T-helper 2 cell treated with Interferon-gamma antibody and Interleukin-4, amounts not matched to agents 5 μg/mL and 100 μg/mL, for 36 hours (primary cell): ENCODE data around the gene DIP2C.
"Not testable (repeated sequence)": the region's sequence is repeated elsewhere in the genome, so short reads cannot be mapped to it uniquely, and the experiment has no call there.

Experiments
- DNase-seq: peaks from one replicate; pipeline ENCODE4 v3.0.0; 2021; ENCODE audit warnings: low spot score
- H3K27ac Mint-ChIP-seq: one replicate; pipeline ENCODE4 v1.8.0; 2021; ENCODE audit warnings: mild to moderate bottlenecking, mixed read lengths
- H3K27me3 Mint-ChIP-seq: one replicate; pipeline ENCODE4 v1.8.0; 2021; ENCODE audit warnings: low read depth, mixed read lengths
- H3K36me3 Mint-ChIP-seq: one replicate; pipeline ENCODE4 v1.8.0; 2021; ENCODE audit warnings: low read depth, mixed read lengths
- H3K4me1 Mint-ChIP-seq: one replicate; pipeline ENCODE4 v1.8.0; 2021; ENCODE audit warnings: low read depth, mixed read lengths
- H3K4me3 Mint-ChIP-seq: one replicate; pipeline ENCODE4 v1.8.0; 2022; ENCODE audit warnings: mild to moderate bottlenecking, moderate library complexity, mixed read lengths
- H3K9me3 Mint-ChIP-seq: one replicate; pipeline ENCODE4 v1.8.0; 2021; ENCODE audit warnings: mixed read lengths

Gene DIP2C

DNA sequence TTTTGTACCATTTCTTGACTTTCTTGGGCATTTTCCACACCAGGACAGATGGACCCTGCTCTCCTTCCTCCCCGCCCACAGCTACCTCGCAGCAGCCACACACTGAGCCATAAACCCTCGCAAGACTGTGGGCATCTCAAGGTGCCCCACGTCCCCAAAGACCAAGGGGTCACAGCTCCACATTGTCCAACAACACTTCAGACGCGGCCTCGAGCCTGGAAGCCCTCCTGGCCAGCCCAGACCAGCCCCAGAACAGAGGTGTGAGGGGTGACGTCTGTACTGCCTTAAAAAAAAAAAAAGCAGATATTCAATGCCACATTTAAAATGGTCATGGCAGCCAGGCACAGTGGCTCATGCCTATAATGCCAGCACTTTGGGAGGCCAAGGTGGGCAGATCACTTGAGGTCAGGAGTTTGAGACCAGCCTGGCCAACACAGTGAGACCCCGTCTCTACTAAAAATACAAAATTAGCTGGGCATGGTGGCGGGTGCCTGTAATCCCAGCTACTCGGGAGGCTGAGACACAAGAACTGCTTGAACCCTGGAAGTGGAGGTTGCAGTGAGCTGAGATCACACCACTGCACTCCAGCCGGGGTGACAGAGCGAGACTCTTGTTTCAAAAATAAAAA is 36.5 kb downstream of the DIP2C start:
- H3K36me3 Mint-ChIP-seq, H3K27ac Mint-ChIP-seq, H3K4me3 Mint-ChIP-seq, H3K27me3 Mint-ChIP-seq, DNase-seq, H3K9me3 Mint-ChIP-seq, H3K4me1 Mint-ChIP-seq: not testable (repeated sequence)

DNA sequence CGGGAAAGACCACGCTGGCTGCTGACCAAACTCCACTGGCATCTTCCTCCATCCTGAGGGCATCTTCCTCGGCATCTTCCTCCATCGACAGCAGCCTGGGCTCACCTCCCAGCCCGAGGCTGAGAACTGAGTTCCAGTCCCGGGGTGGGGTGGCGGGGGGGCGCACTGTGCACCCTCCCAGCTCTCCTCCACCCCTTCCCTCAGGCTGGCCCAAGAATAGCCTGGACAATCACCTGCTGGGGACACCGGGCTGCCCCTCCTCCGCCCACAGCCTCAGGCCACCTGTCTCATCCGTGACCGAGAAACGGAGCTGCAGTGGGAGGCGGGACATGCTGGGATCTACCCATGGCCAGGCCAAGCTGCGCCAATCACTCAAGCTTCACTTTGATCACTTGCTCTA is 37.2 kb downstream of the DIP2C start:
- H3K36me3 Mint-ChIP-seq: no peaks in the 10 kb centered on the region
- H3K4me1 Mint-ChIP-seq: no peaks in the 10 kb centered on the region
- no peaks in the 10 kb centered on the region for H3K9me3 Mint-ChIP-seq
- H3K27ac Mint-ChIP-seq: no peak overlapping the region
- H3K4me3 Mint-ChIP-seq: no peak overlapping the region
- no peak for DNase-seq
- no peaks in the 10 kb centered on the region for H3K27me3 Mint-ChIP-seq

DNA sequence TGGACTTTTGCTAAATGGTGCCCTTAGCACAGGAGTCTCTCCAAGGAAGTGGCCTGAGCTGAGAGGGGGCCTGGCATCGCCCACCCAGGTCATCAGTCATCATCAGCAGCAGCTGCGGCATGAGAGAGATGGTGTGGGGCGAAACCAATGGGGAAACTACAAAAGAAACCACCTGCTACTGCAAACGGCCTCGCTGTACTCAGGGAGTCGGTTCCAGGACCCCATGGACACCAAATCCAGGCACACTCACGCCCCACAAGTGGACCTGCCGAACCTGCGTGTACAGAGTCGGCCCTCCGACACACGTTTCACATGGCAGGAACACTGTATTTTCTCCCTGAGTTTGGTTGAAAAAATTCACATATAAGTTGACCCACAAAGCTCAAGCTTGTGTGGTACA is 37.8 kb downstream of the DIP2C start:
- Mint-ChIP-seq H3K4me3 (no peak overlapping the region), H3K36me3 (no peaks in the 10 kb centered on the region), H3K4me1 (no peaks in the 10 kb centered on the region), H3K9me3 (no peaks in the 10 kb centered on the region), H3K27me3 (no peaks in the 10 kb centered on the region), H3K27ac (no peak overlapping the region)
- DNase-seq: no peak

DNA sequence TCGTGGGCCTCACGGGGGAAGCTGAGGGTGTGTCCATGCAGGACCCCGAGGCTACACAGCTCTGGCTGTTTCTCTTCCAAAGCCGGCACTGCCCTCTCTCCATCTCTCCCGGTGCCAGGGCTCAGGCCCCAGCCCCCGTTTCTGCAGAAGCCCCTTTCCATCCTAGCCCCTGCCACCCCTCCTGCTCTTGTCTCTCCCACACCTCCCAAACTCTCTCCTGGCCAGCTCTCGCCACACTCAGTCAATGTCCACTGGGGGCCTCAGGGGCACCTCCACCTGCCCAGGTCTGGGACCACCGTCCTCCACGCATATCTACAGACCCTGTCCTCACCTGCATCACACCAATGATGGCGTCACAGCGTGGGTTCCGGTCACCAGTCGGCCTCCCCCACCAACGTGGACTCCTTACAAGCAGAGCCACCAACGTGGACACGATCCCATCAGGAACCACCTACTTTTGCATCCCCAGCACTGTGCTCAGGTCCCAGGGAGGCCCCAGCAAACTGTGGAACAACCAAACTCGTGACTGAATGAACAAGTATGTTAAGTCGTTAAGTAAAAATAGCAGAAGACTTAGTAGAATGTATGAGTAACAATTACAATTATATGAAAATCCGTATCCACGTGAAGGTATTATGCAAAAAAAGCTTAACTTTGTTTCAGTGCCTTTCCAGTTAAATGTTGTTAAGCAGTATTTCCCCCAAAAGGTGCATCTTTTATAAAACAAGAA is 38.4 kb downstream of the DIP2C start:
- H3K27ac Mint-ChIP-seq: no peak overlapping the region
- H3K4me1 Mint-ChIP-seq: no peaks in the 10 kb centered on the region
- no peaks in the 10 kb centered on the region for H3K9me3 Mint-ChIP-seq
- no peaks in the 10 kb centered on the region for H3K36me3 Mint-ChIP-seq
- H3K4me3 Mint-ChIP-seq: no peak overlapping the region
- H3K27me3 Mint-ChIP-seq: no peaks in the 10 kb centered on the region
- DNase-seq: no peak

DNA sequence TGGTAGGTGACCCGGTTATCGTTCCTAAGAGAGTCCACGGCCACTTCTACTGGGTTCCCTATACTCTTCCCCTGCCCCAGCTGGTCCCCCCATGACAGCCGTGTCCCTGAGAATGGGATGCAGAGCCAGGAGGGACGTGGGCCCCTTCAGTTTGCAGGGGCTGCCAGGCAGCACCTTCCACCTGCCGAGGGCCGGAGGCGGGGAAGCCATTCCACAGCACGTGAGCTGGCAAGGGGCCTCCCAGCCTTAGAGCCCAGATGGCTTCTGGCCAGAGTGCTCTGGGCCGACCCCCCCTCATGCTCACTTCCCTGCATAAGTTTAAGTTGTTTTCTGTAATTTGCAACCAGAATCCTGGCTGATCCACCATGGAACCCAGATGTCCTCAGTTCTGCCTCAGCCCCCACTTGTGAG is 39.0 kb downstream of the DIP2C start:
- no peak overlapping the region for H3K27ac Mint-ChIP-seq
- H3K36me3 Mint-ChIP-seq: no peaks in the 10 kb centered on the region
- no peaks in the 10 kb centered on the region for H3K27me3 Mint-ChIP-seq
- H3K4me3 Mint-ChIP-seq: no peak overlapping the region
- no peak for DNase-seq
- H3K9me3 Mint-ChIP-seq: no peaks in the 10 kb centered on the region
- no peaks in the 10 kb centered on the region for H3K4me1 Mint-ChIP-seq

DNA sequence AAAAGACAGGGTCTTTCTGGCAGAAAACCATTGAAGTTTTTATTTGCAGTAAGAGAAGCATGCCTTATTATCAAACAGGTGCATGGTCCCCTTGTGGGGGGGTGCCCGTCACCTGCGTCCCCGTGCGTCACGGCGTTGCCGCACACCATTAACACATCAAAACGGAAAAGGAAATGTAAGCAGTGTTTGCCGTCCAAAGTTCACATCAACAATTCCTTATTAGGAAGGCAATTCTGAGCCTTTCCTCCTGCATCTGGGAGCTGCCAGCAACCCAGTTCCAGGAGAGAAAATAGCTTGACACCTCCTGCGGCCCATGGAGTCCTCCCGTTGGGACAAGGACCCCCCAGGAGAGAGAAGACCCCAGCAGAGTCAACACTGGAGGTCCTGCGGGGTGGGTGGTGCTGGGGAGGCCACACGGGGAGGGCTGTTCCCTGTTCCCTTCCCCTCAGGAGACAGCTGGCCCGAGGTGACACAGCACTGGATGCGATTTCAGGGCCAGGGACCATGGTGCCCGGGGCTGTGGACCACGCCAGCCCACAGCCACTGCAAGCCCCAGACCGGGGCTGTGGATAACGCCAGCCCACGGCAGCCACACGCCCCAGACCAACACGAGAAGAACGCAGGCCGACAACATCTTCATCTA is 39.5 kb downstream of the DIP2C start:
- no peaks in the 10 kb centered on the region for H3K4me1 Mint-ChIP-seq
- DNase-seq: no peak
- no peak overlapping the region for H3K4me3 Mint-ChIP-seq
- no peak overlapping the region for H3K27ac Mint-ChIP-seq
- H3K27me3 Mint-ChIP-seq: no peaks in the 10 kb centered on the region
- no peaks in the 10 kb centered on the region for H3K36me3 Mint-ChIP-seq
- H3K9me3 Mint-ChIP-seq: no peaks in the 10 kb centered on the region

DNA sequence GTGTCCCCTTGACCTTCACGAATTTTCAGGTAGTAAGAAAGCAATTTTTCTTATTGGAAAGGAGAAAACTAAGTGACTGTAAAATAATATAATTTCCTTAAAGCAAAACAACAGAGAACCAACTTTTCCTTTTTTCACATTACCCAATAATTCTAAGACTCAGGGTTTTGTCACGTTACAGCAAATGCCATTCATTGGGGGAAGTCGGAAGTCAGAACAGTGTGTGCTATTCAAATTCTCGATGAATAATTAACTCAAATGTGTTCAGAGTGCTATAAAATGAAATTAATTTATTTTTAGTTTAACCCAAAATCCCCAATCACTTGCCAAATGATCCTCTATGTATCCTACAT is 40.0 kb downstream of the DIP2C start:
- H3K4me1 Mint-ChIP-seq: no peaks in the 10 kb centered on the region
- no peak overlapping the region for H3K4me3 Mint-ChIP-seq
- H3K9me3 Mint-ChIP-seq: no peaks in the 10 kb centered on the region
- no peaks in the 10 kb centered on the region for H3K27me3 Mint-ChIP-seq
- no peaks in the 10 kb centered on the region for H3K36me3 Mint-ChIP-seq
- DNase-seq: no peak
- no peak overlapping the region for H3K27ac Mint-ChIP-seq

DNA sequence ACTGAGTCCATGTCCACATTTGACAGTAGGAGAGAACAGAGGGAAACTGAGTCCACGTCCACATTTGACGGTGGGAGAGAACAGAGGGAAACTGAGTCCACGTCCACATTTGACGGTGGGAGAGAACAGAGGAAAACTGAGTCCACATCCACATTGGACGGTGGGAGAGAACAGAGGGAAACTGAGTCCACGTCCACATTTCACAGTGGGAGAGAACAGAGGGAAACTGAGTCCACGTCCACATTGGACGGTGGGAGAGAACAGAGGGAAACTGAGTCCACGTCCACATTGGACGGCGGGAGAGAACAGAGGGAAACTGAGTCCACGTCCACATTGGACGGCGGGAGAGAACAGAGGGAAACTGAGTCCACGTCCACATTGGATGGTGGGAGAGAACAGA is 42.4 kb downstream of the DIP2C start:
- not testable (repeated sequence) for H3K9me3 Mint-ChIP-seq, H3K27ac Mint-ChIP-seq, DNase-seq, H3K36me3 Mint-ChIP-seq, H3K4me1 Mint-ChIP-seq, H3K4me3 Mint-ChIP-seq, H3K27me3 Mint-ChIP-seq

DNA sequence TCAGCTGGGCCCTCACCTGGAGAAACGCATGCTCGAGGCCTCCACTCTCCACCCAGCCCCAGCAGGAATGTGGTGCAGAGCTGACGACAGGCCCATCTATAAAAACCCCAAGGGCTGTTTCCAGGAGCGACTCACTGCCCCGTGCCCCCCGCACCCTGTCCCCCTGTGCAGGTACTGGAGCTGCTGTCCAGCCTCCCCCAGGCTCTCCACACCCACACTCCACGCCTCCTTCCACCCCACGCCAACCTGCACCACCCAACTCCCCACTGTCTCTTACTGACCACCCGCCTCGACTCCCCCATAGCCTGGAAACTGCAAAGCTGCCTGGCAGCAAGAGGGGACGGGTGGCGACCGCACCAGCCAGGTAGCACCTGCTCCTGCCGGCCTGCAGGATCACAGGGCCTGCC is 43.3 kb downstream of the DIP2C start:
- Mint-ChIP-seq H3K27me3 (no peaks in the 10 kb centered on the region), H3K9me3 (no peaks in the 10 kb centered on the region), H3K36me3 (no peaks in the 10 kb centered on the region), H3K27ac (no peak overlapping the region), H3K4me3 (no peak overlapping the region), H3K4me1 (no peaks in the 10 kb centered on the region)
- no peak for DNase-seq

DNA sequence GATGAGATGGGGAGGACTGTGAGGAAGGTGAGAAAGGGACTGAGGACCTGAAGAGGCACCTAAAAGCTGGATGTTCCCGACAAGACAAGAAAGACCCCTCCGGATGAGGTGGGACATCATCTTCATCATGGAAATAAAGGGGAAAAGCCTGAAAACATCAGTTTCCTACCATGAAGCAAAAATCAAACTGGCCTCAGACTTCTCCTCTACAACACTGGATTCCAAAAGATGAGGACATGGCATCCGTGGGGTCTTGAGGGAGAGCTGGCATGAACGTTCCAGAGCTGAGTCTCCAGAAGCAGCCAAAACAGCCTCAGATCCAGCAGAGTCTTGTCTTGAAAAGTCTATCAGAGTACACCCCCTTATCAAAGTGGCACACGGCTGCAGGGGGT is 44.5 kb downstream of the DIP2C start:
- Mint-ChIP-seq H3K27me3 (no peaks in the 10 kb centered on the region), H3K9me3 (no peaks in the 10 kb centered on the region)

DNA sequence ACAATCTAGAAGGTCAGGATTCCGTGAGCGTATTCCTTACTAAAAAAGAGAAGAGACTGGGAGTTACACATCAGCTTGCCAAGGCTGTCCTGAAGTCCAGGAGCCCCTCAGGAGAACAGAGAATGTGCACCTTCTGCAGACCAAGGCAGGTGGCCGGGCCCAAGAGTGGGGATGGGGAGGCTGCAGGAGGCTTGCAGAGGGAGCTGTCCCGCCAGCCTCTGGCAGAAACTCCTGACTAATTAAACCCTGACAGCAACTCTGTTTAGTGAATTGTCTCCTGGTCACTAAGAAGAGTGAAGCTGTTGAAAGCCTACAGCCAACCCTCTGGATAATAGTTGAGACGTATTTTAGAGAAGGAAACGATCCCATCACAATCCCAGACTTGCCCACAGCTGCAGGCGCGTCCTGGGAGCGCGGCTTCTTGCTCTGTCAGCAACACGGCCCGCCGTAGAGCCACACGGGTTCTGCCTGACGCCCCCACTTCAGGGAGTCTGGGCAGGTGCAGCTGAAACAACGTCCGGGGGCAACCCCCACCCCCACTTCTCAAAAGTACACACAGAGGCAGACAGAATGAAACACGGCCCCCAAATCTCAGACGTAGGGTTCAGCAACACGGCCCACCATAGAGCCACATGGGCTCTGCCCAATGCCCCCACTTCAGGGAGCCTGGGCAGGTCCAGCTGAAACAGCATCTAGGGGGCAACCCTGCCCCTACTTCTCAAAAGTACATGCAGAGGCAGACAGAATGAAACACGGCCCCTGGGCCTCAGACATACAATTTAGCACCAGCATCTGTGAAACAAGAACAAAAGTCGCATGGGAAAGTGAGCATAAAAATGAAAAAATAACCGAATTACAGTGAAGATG is 45.2 kb downstream of the DIP2C start:
- no peak overlapping the region for H3K27ac Mint-ChIP-seq
- DNase-seq: no peak
- H3K4me3 Mint-ChIP-seq: no peak overlapping the region
- no peaks in the 10 kb centered on the region for H3K9me3 Mint-ChIP-seq
- H3K4me1 Mint-ChIP-seq: no peaks in the 10 kb centered on the region
- H3K36me3 Mint-ChIP-seq: no peaks in the 10 kb centered on the region
- H3K27me3 Mint-ChIP-seq: no peaks in the 10 kb centered on the region

More for the DNA sequence above, 44.5 kb downstream of the DIP2C start:
- no peaks in the 10 kb centered on the region for H3K4me1 Mint-ChIP-seq
- no peak overlapping the region for H3K27ac Mint-ChIP-seq
- H3K36me3 Mint-ChIP-seq: no peaks in the 10 kb centered on the region
- no peak for DNase-seq
- no peak overlapping the region for H3K4me3 Mint-ChIP-seq

DNA sequence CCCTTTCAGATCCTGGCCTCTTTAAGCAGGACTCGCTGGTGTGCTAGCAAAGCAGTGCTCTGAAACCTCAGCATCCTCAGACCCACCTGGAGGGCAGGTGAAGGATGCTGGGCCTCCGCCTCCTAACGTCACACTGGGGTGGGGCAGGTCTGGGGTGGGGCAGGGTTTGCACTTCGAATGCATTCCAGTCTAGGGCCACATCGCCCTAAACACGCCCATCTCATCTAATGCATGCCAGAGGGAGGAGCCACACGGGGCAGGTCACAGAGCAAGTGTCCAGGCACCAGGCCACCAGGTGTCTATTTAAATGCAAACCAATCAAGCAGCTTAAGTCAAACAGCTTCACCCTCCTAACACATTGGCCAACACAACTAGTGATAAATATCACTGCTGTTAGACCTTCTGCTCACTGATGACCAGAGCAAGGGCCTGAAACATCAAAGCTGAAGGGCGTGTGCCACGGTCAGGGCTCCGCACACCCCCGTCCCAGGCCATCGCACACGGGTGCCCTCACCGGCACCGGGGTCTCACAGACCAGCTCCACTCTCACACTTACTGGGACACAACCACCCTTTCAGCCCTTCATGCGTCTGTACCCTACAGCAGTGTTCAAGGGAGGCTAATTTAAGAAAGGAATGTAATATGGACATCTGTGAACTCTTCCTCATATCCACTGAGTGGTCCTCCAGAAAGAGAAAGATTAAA is 47.1 kb downstream of the DIP2C start:
- no peaks in the 10 kb centered on the region for H3K4me1 Mint-ChIP-seq
- no peaks in the 10 kb centered on the region for H3K9me3 Mint-ChIP-seq
- no peak overlapping the region for H3K27ac Mint-ChIP-seq
- H3K27me3 Mint-ChIP-seq: no peaks in the 10 kb centered on the region
- DNase-seq: no peak
- H3K36me3 Mint-ChIP-seq: no peaks in the 10 kb centered on the region
- no peak overlapping the region for H3K4me3 Mint-ChIP-seq

DNA sequence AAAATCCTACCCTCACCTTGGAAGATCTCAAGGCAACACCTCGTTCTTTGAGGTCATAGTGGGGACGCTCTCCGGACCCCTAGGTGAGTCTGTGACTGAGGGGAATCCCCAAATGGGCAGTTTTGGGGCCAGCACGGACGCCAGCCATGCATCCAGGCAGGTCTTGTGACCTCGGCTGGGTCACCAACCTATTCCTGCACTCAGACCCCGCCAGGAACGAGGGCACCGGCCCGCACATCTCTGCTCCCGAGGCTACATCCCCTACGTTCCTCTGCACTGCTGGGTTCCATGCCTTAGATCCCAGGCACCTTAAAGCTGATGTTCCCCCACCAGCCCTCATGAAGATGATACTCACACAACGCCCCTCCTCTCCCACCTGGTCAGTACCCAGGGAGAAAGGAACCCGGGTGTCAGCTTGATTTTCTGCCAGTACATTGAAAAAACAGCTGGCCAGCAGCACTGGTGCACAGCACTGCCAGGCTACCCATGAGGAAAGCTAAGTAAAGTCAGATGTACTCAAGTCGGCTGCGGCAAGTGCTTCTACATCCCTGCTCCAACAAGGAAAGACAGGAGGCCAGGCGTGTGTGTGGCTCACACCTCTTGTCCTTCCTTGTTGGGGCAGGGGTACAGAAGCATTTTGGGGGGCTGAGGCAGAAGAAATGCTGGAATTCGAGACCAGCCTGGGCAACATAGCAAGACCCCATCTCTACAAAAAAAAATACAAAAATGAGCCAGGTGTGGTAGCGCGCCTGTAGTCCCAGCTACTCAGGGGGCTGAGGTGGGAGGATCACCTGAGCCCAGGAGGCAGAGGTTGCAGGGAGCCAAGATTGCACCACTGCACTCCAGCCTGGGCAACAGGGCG is 48.1 kb downstream of the DIP2C start:
- no peak overlapping the region for H3K4me3 Mint-ChIP-seq
- H3K9me3 Mint-ChIP-seq: no peaks in the 10 kb centered on the region
- no peak for DNase-seq
- H3K4me1 Mint-ChIP-seq: no peaks in the 10 kb centered on the region
- no peak overlapping the region for H3K27ac Mint-ChIP-seq
- no peaks in the 10 kb centered on the region for H3K36me3 Mint-ChIP-seq
- H3K27me3 Mint-ChIP-seq: peaks cover 6% of the 10 kb centered on the region
